H1 (cell line): ENCODE results near the gene TMEM45A. TPM values are rescaled to one million over a fixed set of nuclear protein-coding genes. Genes with fewer than 3 reads are reported as not detected.

ENCODE experiments used
- CTCF ChIA-PET: fragments of 300-600 bp; sonication (Branson Sonifier 250); formaldehyde crosslinking; loops from one replicate; lab custom pipeline; 2021; ENCODE audit not compliant: partially characterized antibody; lab: Charles Lee
- POLR2A ChIA-PET: fragments of 300-600 bp; sonication (Branson Sonifier 250); formaldehyde crosslinking; loops from one replicate; lab custom pipeline; 2021; ENCODE audit warnings: inconsistent platforms; ENCODE audit not compliant: partially characterized antibody; lab: Charles Lee
- DNase-seq, 2 experiments: peaks; one replicate each; pipeline versions ENCODE4 v3.0.0 to v3.0.0-alpha.2; 2010 to 2022; ENCODE audit warnings: low spot score in 2 of 2, low read depth in 1 of 2, mixed read lengths in 1 of 2
- FAIRE-seq: peaks from 2 replicates; lab custom pipeline; 2011; peaks lifted over from hg19 to GRCh38; lab: Jason Lieb, UNC
- H2AFZ ChIP-seq: 2 replicates; pipeline ENCODE4 v1.8.1; 2012; ENCODE audit warnings: low read length, inconsistent platforms
- H2AK5ac ChIP-seq: 2 replicates; pipeline ENCODE4 v1.6.1; 2013; ENCODE audit warnings: low read depth, low read length
- H2BK120ac ChIP-seq: replicated peaks from 2 replicates; pipeline ENCODE3; 2013; ENCODE audit warnings: low read depth, low read length, inconsistent platforms
- H2BK12ac ChIP-seq: 2 replicates; pipeline ENCODE4 v1.6.1; 2013; ENCODE audit warnings: low read depth, low read length
- H2BK15ac ChIP-seq: 2 replicates; pipeline ENCODE4 v1.6.1; 2013; ENCODE audit warnings: low read length
- H2BK20ac ChIP-seq: 2 replicates; pipeline ENCODE4 v1.6.1; 2013; ENCODE audit warnings: low read length
- H2BK5ac ChIP-seq: 2 replicates; pipeline ENCODE4 v1.6.1; 2013; ENCODE audit warnings: low read depth, low read length
- H3K14ac ChIP-seq: 2 replicates; pipeline ENCODE4 v1.6.1; 2013; ENCODE audit warnings: inconsistent platforms; ENCODE audit not compliant: insufficient read length
- H3K18ac ChIP-seq: 2 replicates; pipeline ENCODE4 v1.6.1; 2013; ENCODE audit warnings: low read length; ENCODE audit errors: extremely low read depth
- H3K23ac ChIP-seq: 2 replicates; pipeline ENCODE4 v1.6.1; 2013; ENCODE audit warnings: inconsistent platforms; ENCODE audit not compliant: insufficient read length
- H3K23me2 ChIP-seq: 2 replicates; pipeline ENCODE4 v1.6.1; 2013; ENCODE audit warnings: low read depth, low read length
- H3K27ac ChIP-seq: 2 replicates; pipeline ENCODE4 v1.6.1; 2011; ENCODE audit warnings: low read depth, low read length, inconsistent platforms
- H3K27me3 ChIP-seq, 4 experiments: replicated peaks in 1 of 4; 1 replicate in 1 of 4; 2 replicates in 3 of 4; pipeline versions ENCODE4 v1.6.1 to v1.8.1; 2011 to 2013; ENCODE audit warnings: low read length in 3 of 4, mild to moderate bottlenecking in 3 of 4, inconsistent platforms in 2 of 4, mixed read lengths in 2 of 4, moderate library complexity in 1 of 4; ENCODE audit not compliant: control insufficient read depth in 3 of 4, insufficient read depth in 3 of 4; ENCODE audit errors: extremely low read depth in 1 of 4
- H3K36me3 ChIP-seq, 4 experiments: 2 replicates each; pipeline versions ENCODE4 v1.6.1 to v1.8.1; 2011 to 2013; ENCODE audit warnings: mild to moderate bottlenecking in 4 of 4, low read length in 3 of 4, moderate library complexity in 2 of 4, control low read depth in 1 of 4, inconsistent platforms in 1 of 4; ENCODE audit not compliant: insufficient read depth in 4 of 4, control insufficient read depth in 2 of 4
- H3K4ac ChIP-seq: replicated peaks from 2 replicates; pipeline ENCODE3; 2013; ENCODE audit warnings: low read length, low read depth, mixed read lengths, inconsistent platforms; ENCODE audit not compliant: insufficient read length
- H3K4me1 ChIP-seq, 4 experiments: replicated peaks in 1 of 4; 1 replicate in 1 of 4; 2 replicates in 3 of 4; pipeline versions ENCODE4 v1.6.1 to v1.8.1; 2011 to 2013; ENCODE audit warnings: low read length in 3 of 4, inconsistent platforms in 2 of 4, mixed read lengths in 1 of 4; ENCODE audit not compliant: insufficient read depth in 4 of 4, control insufficient read depth in 3 of 4
- H3K4me2 ChIP-seq, 2 experiments: 2 replicates each; pipeline versions ENCODE4 v1.6.1 to v1.8.1; 2011 to 2013; ENCODE audit warnings: low read depth in 2 of 2, low read length in 2 of 2, control low read depth in 1 of 2, inconsistent platforms in 1 of 2, mild to moderate bottlenecking in 1 of 2; ENCODE audit not compliant: insufficient read depth in 1 of 2
- H3K4me3 ChIP-seq, 4 experiments: fragments of 200-600, 300-600 bp in 1 of 4; sonication (generic), shearing (Covaris generic), sonication (Bioruptor Twin) in 1 of 4; 2 replicates each; pipeline versions ENCODE4 v1.5.1 to v1.8.1; 2011 to 2016; ENCODE audit warnings: low read length in 4 of 4, low read depth in 3 of 4, control low read depth in 2 of 4, inconsistent platforms in 2 of 4, mild to moderate bottlenecking in 2 of 4, mixed read lengths in 1 of 4, moderate library complexity in 1 of 4; ENCODE audit not compliant: insufficient read depth in 2 of 4; ENCODE audit errors: extremely low read depth in 1 of 4
- H3K56ac ChIP-seq: replicated peaks from 2 replicates; pipeline ENCODE3; 2013; ENCODE audit warnings: low read depth, mild to moderate bottlenecking, mixed read lengths, low read length, inconsistent platforms; ENCODE audit not compliant: insufficient read length
- H3K79me1 ChIP-seq: 2 replicates; pipeline ENCODE4 v1.6.1; 2013; ENCODE audit warnings: low read depth, low read length, control low read depth
- H3K79me2 ChIP-seq, 2 experiments: 2 replicates each; pipeline versions ENCODE4 v1.6.1 to v1.8.1; 2012 to 2013; ENCODE audit warnings: low read length in 2 of 2, mild to moderate bottlenecking in 2 of 2, inconsistent platforms in 1 of 2; ENCODE audit not compliant: insufficient read depth in 2 of 2, control insufficient read depth in 1 of 2
- H3K9ac ChIP-seq, 4 experiments: replicated peaks in 1 of 4; 1 replicate in 1 of 4; 2 replicates in 3 of 4; pipeline versions ENCODE4 v1.6.1 to v1.8.1; 2011 to 2013; ENCODE audit warnings: low read depth in 3 of 4, low read length in 3 of 4, control low read depth in 2 of 4, mild to moderate bottlenecking in 2 of 4, moderate library complexity in 2 of 4, inconsistent platforms in 1 of 4; ENCODE audit errors: extremely low read depth in 1 of 4
- H3K9me3 ChIP-seq, 2 experiments: 2 replicates each; pipeline versions ENCODE4 v1.6.1 to v1.8.1; 2012 to 2013; ENCODE audit warnings: mild to moderate bottlenecking in 2 of 2, moderate library complexity in 2 of 2, control low read depth in 1 of 2, inconsistent platforms in 1 of 2, low read depth in 1 of 2, low read length in 1 of 2, mixed read lengths in 1 of 2; ENCODE audit not compliant: insufficient read depth in 2 of 2
- H4K20me1 ChIP-seq, 2 experiments: replicated peaks in 1 of 2; 2 replicates each; pipeline versions ENCODE3 to v1.8.1; 2011 to 2013; ENCODE audit warnings: inconsistent platforms in 2 of 2, low read length in 2 of 2, mild to moderate bottlenecking in 1 of 2; ENCODE audit not compliant: insufficient read depth in 2 of 2, control insufficient read depth in 1 of 2
- H4K5ac ChIP-seq: 2 replicates; pipeline ENCODE4 v1.6.1; 2013; ENCODE audit warnings: low read length, low read depth, mixed read lengths, inconsistent platforms; ENCODE audit not compliant: insufficient read length
- H4K8ac ChIP-seq: 2 replicates; pipeline ENCODE4 v1.8.0; 2013; ENCODE audit warnings: mild to moderate bottlenecking, moderate library complexity, low read length, inconsistent platforms; ENCODE audit not compliant: insufficient read depth; ENCODE audit errors: extremely low read depth
- H4K91ac ChIP-seq: replicated peaks from 2 replicates; pipeline ENCODE3; 2013; ENCODE audit warnings: low read length, mixed read lengths, inconsistent platforms; ENCODE audit not compliant: insufficient read length
- ASH2L ChIP-seq: fragments of 200-600, 300-600 bp; sonication (generic); IDR thresholded peaks from one replicate; pipeline ENCODE4 v1.7.1; 2017; ENCODE audit warnings: low read length
- BACH1 ChIP-seq: IDR thresholded peaks from 2 replicates; pipeline ENCODE4 v1.6.1; 2012; ENCODE audit warnings: low read length, improper control_type of control experiment
- CBX5 ChIP-seq: fragments of 300-800, 300-1000 bp; sonication (generic); IDR thresholded peaks from 2 replicates; pipeline ENCODE4 v1.7.1; 2016; ENCODE audit warnings: antibody characterized with exemption, low read length, low read depth
- CBX8 ChIP-seq: fragments of 300-800, 300-1000 bp; sonication (generic); IDR thresholded peaks from 2 replicates; pipeline ENCODE4 v1.7.1; 2016; ENCODE audit warnings: low read depth, low read length, borderline replicate concordance
- CEBPB ChIP-seq: IDR thresholded peaks from 2 replicates; pipeline ENCODE4 v1.6.1; 2012; ENCODE audit warnings: low read depth, low read length
- KDM4A ChIP-seq: IDR thresholded peaks from one replicate; pipeline ENCODE4 v1.7.1; 2012; ENCODE audit warnings: low read depth, mild to moderate bottlenecking, moderate library complexity, low read length, inconsistent platforms; ENCODE audit not compliant: severe bottlenecking
- RFX5 ChIP-seq: IDR thresholded peaks from 2 replicates; pipeline ENCODE4 v1.6.1; 2011; ENCODE audit warnings: low read depth, low read length, improper control_type of control experiment, borderline replicate concordance
- RNF2 ChIP-seq: fragments of 200-900, 300-1000 bp; sonication (generic); IDR thresholded peaks from 2 replicates; pipeline ENCODE4 v1.7.1; 2016; ENCODE audit warnings: borderline replicate concordance, low read depth, mild to moderate bottlenecking, antibody characterized with exemption, low read length; ENCODE audit not compliant: poor library complexity, severe bottlenecking; ENCODE audit errors: missing control alignments
- SIX5 ChIP-seq: IDR thresholded peaks from 2 replicates; pipeline ENCODE4 v1.6.1; 2011; ENCODE audit warnings: mild to moderate bottlenecking, low read depth, low read length
- SP4 ChIP-seq: IDR thresholded peaks from 2 replicates; pipeline ENCODE4 v1.6.1; 2012; ENCODE audit warnings: low read length, inconsistent platforms
- TEAD4 ChIP-seq: IDR thresholded peaks from 2 replicates; pipeline ENCODE4 v1.6.1; 2012; ENCODE audit warnings: low read depth, low read length, inconsistent platforms, mixed read lengths
- polyA plus RNA-seq, 7 experiments: library from polyadenylated mRNA; depleted of rRNA in 3 of 7; stranded (reverse) in 5 of 7; unstranded in 2 of 7; fragments of >200 nt in 5 of 7; fragments of 200-250 nt in 2 of 7; gene quantifications; 1 replicate in 5 of 7; 2 replicates in 1 of 7; 4 replicates in 1 of 7; pipeline versions ENCODE4 v1.2.1 to v1.2.3, GENCODE V29; 2011 to 2013; ENCODE audit warnings: missing spikeins in 2 of 7, mixed read lengths in 2 of 7
- total RNA-seq: library from RNA; stranded (reverse); fragmentation: NEBNext Ultra II Directional; extraction: Animal tissue kit (Norgen Biotek cat#: 25700); gene quantifications from 2 replicates; pipeline ENCODE4 v1.2.1, GENCODE V29; 2021

TMEM45A gene
- total and polyA plus RNA-seq, 2 of the 8 experiments (the other 6 are each of a cell fraction or from before 2014, with no cell fraction given) = 12.9 to 14.2 TPM

DNA sequence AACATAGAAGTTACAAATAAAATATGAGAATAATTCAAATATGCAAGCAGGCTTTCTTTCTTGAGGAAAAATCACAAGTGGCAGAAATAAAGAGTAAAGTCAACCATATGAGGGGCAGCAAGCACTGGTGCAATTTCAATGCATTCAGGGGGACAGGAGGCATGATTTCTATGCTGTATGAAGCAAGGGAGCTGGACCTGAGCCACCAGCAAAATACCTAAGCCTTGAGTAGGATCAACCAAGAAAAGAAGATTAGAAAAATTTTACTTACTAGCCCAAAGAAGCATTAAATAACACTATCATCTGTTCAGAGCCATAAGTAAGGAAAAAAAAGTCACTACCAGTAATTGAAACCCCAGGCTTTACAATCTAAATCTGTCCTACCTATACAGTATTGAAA, 123.3 kb downstream of the TMEM45A start:
- Histone ChIP-seq H2BK20ac (no peak overlapping the region), H3K18ac (no peak overlapping the region), H3K4ac (no peak overlapping the region), H2BK5ac (no peak overlapping the region), H2BK12ac (no peak overlapping the region), H3K9me3 (no peaks in the 10 kb centered on the region), H2AK5ac (no peak overlapping the region), H4K8ac (no peak overlapping the region), H3K4me1 (no peaks in the 10 kb centered on the region), H3K23me2 (no peaks in the 10 kb centered on the region), H3K79me1 (no peaks in the 10 kb centered on the region), H4K5ac (no peak overlapping the region), H3K4me3 (no peak overlapping the region), H3K4me2 (no peak overlapping the region), H3K23ac (no peak overlapping the region), H3K36me3 (no peaks in the 10 kb centered on the region), H3K27me3 (no peaks in the 10 kb centered on the region), H3K27ac (no peak overlapping the region), H3K9ac (no peak overlapping the region), H4K91ac (no peak overlapping the region), H3K14ac (no peak overlapping the region), H2BK15ac (no peak overlapping the region), H2AFZ (no peak overlapping the region), H3K56ac (no peak overlapping the region), H3K79me2 (no peaks in the 10 kb centered on the region), H4K20me1 (no peaks in the 10 kb centered on the region), H2BK120ac (no peak overlapping the region)
- TF ChIP-seq ASH2L (no peak), CEBPB (no peak), RFX5 (no peak), TEAD4 (no peak), CBX5 (no peak), CBX8 (no peak), SP4 (no peak), SIX5 (no peak), RNF2 (no peak), KDM4A (no peak), BACH1 (no peak)
- ChIA-PET CTCF (interaction anchor here (0.5 kb wide), 1 partner anchor 1065 kb away, joined by 3 read pairs; no protein-coding TSS in a partner anchor), POLR2A (no interaction called here)
- no peak for DNase-seq
- no peak for FAIRE-seq
